Glomerular visceral epithelial cell (primary cell): ENCODE results near the gene TCEA2.

Experiments used
- DNase-seq: peaks from one replicate; pipeline ENCODE4 v3.0.0-alpha.2; 2016; ENCODE audit errors: extremely low spot score

TCEA2 gene

GRCh38 chr20:64093013-64093503, 30.1 kb downstream of the TCEA2 start:
- no peak for DNase-seq

GRCh38 chr20:64095455-64095854, 32.5 kb downstream of the TCEA2 start:
- DNase-seq, result no peak

- DNase-seq, result no peak
Measured at GRCh38 chr20:64095927-64096326, 32.9 kb downstream of the TCEA2 start.

GRCh38 chr20:64096535-64096934, 33.5 kb downstream of the TCEA2 start:
- no peak for DNase-seq

- DNase-seq, result no peak
Measured at GRCh38 chr20:64098471-64099013, 35.5 kb downstream of the TCEA2 start.

GRCh38 chr20:64099086-64099786, 36.2 kb downstream of the TCEA2 start:
- no peak for DNase-seq

- no peak for DNase-seq
Measured at GRCh38 chr20:64099880-64100565, 37.0 kb downstream of the TCEA2 start.

- no peak for DNase-seq
Measured at GRCh38 chr20:64100566-64100888, 37.5 kb downstream of the TCEA2 start.

GRCh38 chr20:64100946-64101688, 38.1 kb downstream of the TCEA2 start:
- DNase-seq, result no peak

GRCh38 chr20:64101731-64102621, 39.0 kb downstream of the TCEA2 start:
- no peak for DNase-seq

- no peak for DNase-seq
Measured at GRCh38 chr20:64102647-64103354, 39.8 kb downstream of the TCEA2 start.

GRCh38 chr20:64103871-64104666, 41.1 kb downstream of the TCEA2 start:
- no peak for DNase-seq

GRCh38 chr20:64104667-64105451, 41.9 kb downstream of the TCEA2 start:
- DNase-seq, result no peak

GRCh38 chr20:64105846-64106434, 42.9 kb downstream of the TCEA2 start:
- no peak for DNase-seq

- DNase-seq, result no peak
Measured at GRCh38 chr20:64106435-64106961, 43.5 kb downstream of the TCEA2 start.

GRCh38 chr20:64106981-64107735, 44.2 kb downstream of the TCEA2 start, which contains the start of gene NPBWR2:
Gene NPBWR2 (minus strand): TSS chr20:64107565. CDS start chr20:64106831, 734 bp downstream.
- DNase-seq, result no peak

- DNase-seq, result no peak
Measured at GRCh38 chr20:64107736-64108457, 44.9 kb downstream of the TCEA2 start.
